Right lobe of liver (tissue), 4 donors: ENCODE measurements around the gene TSPAN6.

Experiments used
- CTCF ChIP-seq, 4 donors: fragments of 200-600 bp in 3 of 4; fragments of 450-650 bp in 1 of 4; IDR thresholded peaks; one replicate each; pipeline versions ENCODE4 v1.5.1 to v1.8.0; 2016 to 2022; ENCODE audit warnings: antibody characterized with exemption in 4 of 4, mild to moderate bottlenecking in 2 of 4
- POLR2A ChIP-seq: fragments of 450-650 bp; IDR thresholded peaks from one replicate; pipeline ENCODE4 v1.6.1; 2017; ENCODE audit warnings: antibody characterized with exemption, mild to moderate bottlenecking
- donor health status: DM: no; HTN: no; CAD: no.
- donor health status: DM: no; HTN: no; CAD: no.
- donor health status: DM: no; HTN: yes; CAD: no.

GRCh38 chrX:100647739-100648138 is 11.1 kb upstream of the TSPAN6 start:
- no peak for TF ChIP-seq CTCF (IDR thresholded peaks at IDR 0.05)
- TF ChIP-seq POLR2A = no peak
